Measurements from ENCODE around the gene STARD9.

- TF ChIP-seq NBN (IDR thresholded peaks at IDR 0.05; ENCODE audit: low read depth) (no peak), ZEB2 (IDR thresholded peaks at IDR 0.05) (no peak)
These were observed 160.2 kb downstream of the STARD9 start for GRCh38 chr15:42735382-42736165.
